A673 (cell line): ENCODE data around the gene OVCA2. TPM values are rescaled to one million over a fixed set of nuclear protein-coding genes. Genes with fewer than 3 reads are reported as not detected.

Experiments used
- BruUV-seq: library from RNA; stranded (reverse); fragments of 400-500 nt; replicated peaks from 2 replicates; lab custom pipeline; 2021; lab: Mats Ljungman, UMichigan
- CTCF ChIA-PET: fragments of 300-600 bp; sonication (Branson Sonifier 250); formaldehyde crosslinking; loops from one replicate; lab custom pipeline; 2022; ENCODE audit warnings: antibody characterized with exemption; lab: Charles Lee
- POLR2A ChIA-PET: fragments of 300-600 bp; sonication (Branson Sonifier 250); formaldehyde crosslinking; loops from one replicate; lab custom pipeline; 2022; ENCODE audit warnings: antibody characterized with exemption; ENCODE audit not compliant: low non-redundant PET; lab: Charles Lee
- DNase-seq: peaks from one replicate; pipeline ENCODE4 v3.0.0-alpha.2; 2015; ENCODE audit warnings: low spot score
- H3K27ac ChIP-seq: fragments of 200-600 bp; sonication (generic); 2 replicates; pipeline ENCODE4 v1.5.1; 2016; ENCODE audit warnings: mixed run types, low read depth, mild to moderate bottlenecking, mixed read lengths, antibody characterized with exemption, low read length; ENCODE audit not compliant: poor library complexity, severe bottlenecking
- H3K27me3 ChIP-seq: fragments of 200-600 bp; sonication (generic); replicated peaks from 2 replicates; pipeline ENCODE4 v1.6.1; 2017; ENCODE audit warnings: mixed run types, low read depth, mild to moderate bottlenecking, mixed read lengths, antibody characterized with exemption, low read length; ENCODE audit not compliant: insufficient read depth, poor library complexity
- H3K36me3 ChIP-seq: fragments of 200-600 bp; sonication (generic); 2 replicates; pipeline ENCODE4 v1.6.1; 2016; ENCODE audit warnings: mixed run types, mild to moderate bottlenecking, mixed read lengths, antibody characterized with exemption, low read length; ENCODE audit not compliant: insufficient read depth, poor library complexity, severe bottlenecking
- H3K4me1 ChIP-seq: fragments of 200-600 bp; sonication (generic); 2 replicates; pipeline ENCODE4 v1.6.1; 2017; ENCODE audit warnings: mixed run types, mild to moderate bottlenecking, mixed read lengths, antibody characterized with exemption, low read length; ENCODE audit not compliant: insufficient read depth, poor library complexity, severe bottlenecking
- H3K4me3 ChIP-seq: fragments of 200-600 bp; sonication (generic); 2 replicates; pipeline ENCODE4 v1.5.1; 2016; ENCODE audit warnings: low read depth, mixed run types, mild to moderate bottlenecking, mixed read lengths, low read length; ENCODE audit not compliant: poor library complexity, severe bottlenecking
- H3K9me3 ChIP-seq: fragments of 200-600 bp; sonication (generic); 2 replicates; pipeline ENCODE4 v1.6.1; 2016; ENCODE audit warnings: mixed run types, low read depth, mild to moderate bottlenecking, mixed read lengths, antibody characterized with exemption, low read length; ENCODE audit not compliant: poor library complexity, severe bottlenecking
- CTCF ChIP-seq: fragments of 300-800, 200-600 bp; sonication (generic); conservative IDR thresholded peaks from 2 replicates; pipeline ENCODE4 v1.5.1; 2017; ENCODE audit warnings: low read depth, mild to moderate bottlenecking, antibody characterized with exemption, low read length, moderate library complexity, mixed read lengths
- EZH2 ChIP-seq: fragments of 200-600 bp; sonication (generic); IDR thresholded peaks from 2 replicates; pipeline ENCODE4 v1.6.1; 2017; ENCODE audit warnings: borderline replicate concordance, low read depth, mild to moderate bottlenecking, mixed read lengths, antibody characterized with exemption, low read length; ENCODE audit not compliant: poor library complexity, severe bottlenecking
- intact Hi-C: fragments of 100-400 bp; cut with micrococcal nuclease; formaldehyde crosslinking; loops from one replicate; pipeline ENCODE4 v1.10.0; 2022; ENCODE audit not compliant: unreplicated experiment
- total RNA-seq: library from RNA; stranded (reverse); gene quantifications from 2 replicates; pipeline ENCODE4 v1.2.3, GENCODE V29; 2021

The OVCA2 gene
- total RNA-seq, 1 experiment from 2014 or later, result 30.7 TPM

- Histone ChIP-seq H3K9me3 (no peaks in the 10 kb centered on the region), H3K4me3 (no peak overlapping the region), H3K36me3 (no peaks in the 10 kb centered on the region), H3K4me1 (peaks cover 5% of the 10 kb centered on the region), H3K27me3 (no peaks in the 10 kb centered on the region), H3K27ac (no peak overlapping the region)
- ChIA-PET CTCF (interaction anchor here (0.7 kb wide), 1 partner anchor 249 kb away, joined by 3 read pairs; no protein-coding TSS in a partner anchor), POLR2A (no interaction called here)
- DNase-seq, result no peak
- intact Hi-C loops, result no loop called here
- BruUV-seq, result no TSS peak
- TF ChIP-seq EZH2, result no peak
- no peak for TF ChIP-seq CTCF
Observed at GRCh38 chr17:1997289-1997926, 44.4 kb upstream of the OVCA2 start.

GRCh38 chr17:1997927-1998742, 43.7 kb upstream of the OVCA2 start:
- DNase-seq, result no peak
- Histone ChIP-seq H3K4me3 (peak overlapping the region; percentile 34), H3K9me3 (no peaks in the 10 kb centered on the region), H3K27ac (no peak overlapping the region), H3K27me3 (no peaks in the 10 kb centered on the region), H3K36me3 (no peaks in the 10 kb centered on the region), H3K4me1 (peaks cover 11% of the 10 kb centered on the region)
- intact Hi-C loops, result no loop called here
- CTCF ChIA-PET, result interaction anchor here (0.6 kb wide), 1 partner anchor 22 kb away, joined by 4 read pairs; no protein-coding TSS in a partner anchor
- POLR2A ChIA-PET, result no interaction called here
- no TSS peak for BruUV-seq
- TF ChIP-seq EZH2 (no peak), CTCF (no peak)

- H3K4me1 ChIP-seq, result peaks cover 11% of the 10 kb centered on the region
- no peak overlapping the region for H3K4me3 ChIP-seq
- no peaks in the 10 kb centered on the region for H3K36me3 ChIP-seq
- ChIA-PET CTCF (no interaction called here), POLR2A (interaction anchor here (0.6 kb wide), 1 partner anchor 226 kb away, joined by 3 read pairs; no protein-coding TSS in a partner anchor)
- no peaks in the 10 kb centered on the region for H3K27me3 ChIP-seq
- H3K9me3 ChIP-seq, result no peaks in the 10 kb centered on the region
- no TSS peak for BruUV-seq
- TF ChIP-seq EZH2 (no peak), CTCF (no peak)
- no peak overlapping the region for H3K27ac ChIP-seq
- intact Hi-C loops, result no loop called here
- no peak for DNase-seq
Observed at GRCh38 chr17:1999557-2000251, 42.1 kb upstream of the OVCA2 start.
